HEK293 (cell line): Measurements from ENCODE around the gene CTTN.

Source experiments
- KLF10 ChIP-seq: fragments of 450-650 bp; IDR thresholded peaks from 2 replicates; pipeline ENCODE4 v1.5.1; 2018; ENCODE audit warnings: missing biosample characterization, mild to moderate bottlenecking, missing genetic modification characterization
- TCF7L2 ChIP-seq: IDR thresholded peaks from 2 replicates; pipeline ENCODE4 v1.6.1; 2011; ENCODE audit warnings: low read depth, mild to moderate bottlenecking, inconsistent platforms, low read length, moderate library complexity, borderline replicate concordance
- ZBTB1 ChIP-seq: fragments of 450-650 bp; formaldehyde crosslinking; IDR thresholded peaks from 2 replicates; pipeline ENCODE4 v1.5.1; 2016; ENCODE audit warnings: missing biosample characterization, missing genetic modification characterization
- ZBTB17 ChIP-seq: fragments of 450-650 bp; formaldehyde crosslinking; IDR thresholded peaks from 2 replicates; pipeline ENCODE4 v1.5.1; 2016; ENCODE audit warnings: missing biosample characterization, missing genetic modification characterization
- ZIC2 ChIP-seq: fragments of 450-650 bp; formaldehyde crosslinking; IDR thresholded peaks from 2 replicates; pipeline ENCODE4 v1.5.1; 2016; ENCODE audit warnings: missing biosample characterization, missing genetic modification characterization
- ZNF146 ChIP-seq: fragments of 450-650 bp; formaldehyde crosslinking; IDR thresholded peaks from 2 replicates; pipeline ENCODE4 v1.5.1; 2016; ENCODE audit warnings: missing biosample characterization, missing genetic modification characterization
- ZNF362 ChIP-seq: fragments of 450-650 bp; formaldehyde crosslinking; IDR thresholded peaks from 2 replicates; pipeline ENCODE4 v1.5.1; 2016; ENCODE audit warnings: missing biosample characterization, missing genetic modification characterization
- ZNF560 ChIP-seq: fragments of 450-650 bp; formaldehyde crosslinking; IDR thresholded peaks from 2 replicates; pipeline ENCODE4 v1.5.1; 2017; ENCODE audit warnings: missing biosample characterization, missing genetic modification characterization, borderline replicate concordance
- TF ChIP-seq, protein P1 (sequence below): fragments of 450-650 bp; formaldehyde crosslinking; IDR thresholded peaks from 2 replicates; pipeline ENCODE4 v1.5.1; 2016; ENCODE audit warnings: missing biosample characterization, missing genetic modification characterization
- TF ChIP-seq, protein P2 (sequence below): fragments of 450-650 bp; formaldehyde crosslinking; IDR thresholded peaks from 2 replicates; pipeline ENCODE4 v1.5.1; 2016; ENCODE audit warnings: missing biosample characterization, missing genetic modification characterization
- TF ChIP-seq, protein P3 (sequence below): fragments of 450-650 bp; formaldehyde crosslinking; optimal IDR thresholded peaks from 2 replicates; pipeline ENCODE3; 2016; ENCODE audit warnings: missing biosample characterization, mild to moderate bottlenecking, missing genetic modification characterization

DNA sequence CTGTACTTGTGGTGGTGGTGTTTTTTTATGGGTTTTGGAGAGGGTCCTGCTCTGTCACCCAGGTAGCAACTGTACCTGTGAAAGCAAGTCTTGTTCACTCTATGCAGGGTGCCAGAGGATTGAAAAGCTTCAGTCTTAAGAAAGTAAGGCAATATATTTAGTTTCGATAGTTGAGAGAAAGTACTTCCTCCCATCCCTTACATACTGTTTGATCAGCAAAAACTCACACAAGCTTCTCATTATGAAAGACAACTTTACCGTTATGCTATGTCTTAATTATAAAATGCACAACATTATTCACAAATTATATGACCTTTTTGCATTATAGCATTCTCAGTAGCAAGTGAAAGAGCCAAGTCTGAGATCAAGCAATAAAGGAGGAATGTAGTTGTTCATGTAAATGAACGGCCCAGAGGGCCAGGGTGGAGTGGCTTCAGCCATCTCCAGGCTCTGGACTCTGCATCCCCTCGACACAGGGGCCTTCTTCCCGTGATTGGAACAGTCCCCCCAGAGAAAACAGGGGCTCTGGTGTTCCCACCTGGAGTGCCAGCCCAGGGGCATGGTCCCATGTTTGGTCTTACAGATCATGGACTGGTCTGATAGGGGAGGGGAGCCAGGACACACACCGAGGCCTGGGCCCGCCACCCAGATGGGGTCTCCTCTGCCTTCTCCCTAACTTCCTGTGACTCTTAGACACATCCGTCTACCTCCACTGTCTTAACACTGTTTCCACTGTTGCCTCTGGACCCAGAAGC, 38.7 kb upstream of the CTTN start:
- TF ChIP-seq ZNF362 (tag by site-specific recombination) (no peak), ZNF146 (no peak), ZBTB17 (tag by site-specific recombination) (no peak), KLF10 (tag by site-specific recombination) (no peak), ZIC2 (no peak), ZNF560 (tag by site-specific recombination) (no peak), ZBTB1 (tag by site-specific recombination) (no peak), TCF7L2 (no peak)
- TF ChIP-seq, protein P1, sequence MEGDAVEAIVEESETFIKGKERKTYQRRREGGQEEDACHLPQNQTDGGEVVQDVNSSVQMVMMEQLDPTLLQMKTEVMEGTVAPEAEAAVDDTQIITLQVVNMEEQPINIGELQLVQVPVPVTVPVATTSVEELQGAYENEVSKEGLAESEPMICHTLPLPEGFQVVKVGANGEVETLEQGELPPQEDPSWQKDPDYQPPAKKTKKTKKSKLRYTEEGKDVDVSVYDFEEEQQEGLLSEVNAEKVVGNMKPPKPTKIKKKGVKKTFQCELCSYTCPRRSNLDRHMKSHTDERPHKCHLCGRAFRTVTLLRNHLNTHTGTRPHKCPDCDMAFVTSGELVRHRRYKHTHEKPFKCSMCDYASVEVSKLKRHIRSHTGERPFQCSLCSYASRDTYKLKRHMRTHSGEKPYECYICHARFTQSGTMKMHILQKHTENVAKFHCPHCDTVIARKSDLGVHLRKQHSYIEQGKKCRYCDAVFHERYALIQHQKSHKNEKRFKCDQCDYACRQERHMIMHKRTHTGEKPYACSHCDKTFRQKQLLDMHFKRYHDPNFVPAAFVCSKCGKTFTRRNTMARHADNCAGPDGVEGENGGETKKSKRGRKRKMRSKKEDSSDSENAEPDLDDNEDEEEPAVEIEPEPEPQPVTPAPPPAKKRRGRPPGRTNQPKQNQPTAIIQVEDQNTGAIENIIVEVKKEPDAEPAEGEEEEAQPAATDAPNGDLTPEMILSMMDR = no peak
- TF ChIP-seq, protein P2, sequence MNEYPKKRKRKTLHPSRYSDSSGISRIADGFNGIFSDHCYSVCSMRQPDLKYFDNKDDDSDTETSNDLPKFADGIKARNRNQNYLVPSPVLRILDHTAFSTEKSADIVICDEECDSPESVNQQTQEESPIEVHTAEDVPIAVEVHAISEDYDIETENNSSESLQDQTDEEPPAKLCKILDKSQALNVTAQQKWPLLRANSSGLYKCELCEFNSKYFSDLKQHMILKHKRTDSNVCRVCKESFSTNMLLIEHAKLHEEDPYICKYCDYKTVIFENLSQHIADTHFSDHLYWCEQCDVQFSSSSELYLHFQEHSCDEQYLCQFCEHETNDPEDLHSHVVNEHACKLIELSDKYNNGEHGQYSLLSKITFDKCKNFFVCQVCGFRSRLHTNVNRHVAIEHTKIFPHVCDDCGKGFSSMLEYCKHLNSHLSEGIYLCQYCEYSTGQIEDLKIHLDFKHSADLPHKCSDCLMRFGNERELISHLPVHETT (tag by site-specific recombination) = no peak
- TF ChIP-seq, protein P3, sequence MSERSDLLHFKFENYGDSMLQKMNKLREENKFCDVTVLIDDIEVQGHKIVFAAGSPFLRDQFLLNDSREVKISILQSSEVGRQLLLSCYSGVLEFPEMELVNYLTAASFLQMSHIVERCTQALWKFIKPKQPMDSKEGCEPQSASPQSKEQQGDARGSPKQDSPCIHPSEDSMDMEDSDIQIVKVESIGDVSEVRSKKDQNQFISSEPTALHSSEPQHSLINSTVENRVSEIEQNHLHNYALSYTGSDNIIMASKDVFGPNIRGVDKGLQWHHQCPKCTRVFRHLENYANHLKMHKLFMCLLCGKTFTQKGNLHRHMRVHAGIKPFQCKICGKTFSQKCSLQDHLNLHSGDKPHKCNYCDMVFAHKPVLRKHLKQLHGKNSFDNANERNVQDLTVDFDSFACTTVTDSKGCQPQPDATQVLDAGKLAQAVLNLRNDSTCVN (tag by site-specific recombination) = no peak
